ENCODE results near the gene DEPDC5.

DNA sequence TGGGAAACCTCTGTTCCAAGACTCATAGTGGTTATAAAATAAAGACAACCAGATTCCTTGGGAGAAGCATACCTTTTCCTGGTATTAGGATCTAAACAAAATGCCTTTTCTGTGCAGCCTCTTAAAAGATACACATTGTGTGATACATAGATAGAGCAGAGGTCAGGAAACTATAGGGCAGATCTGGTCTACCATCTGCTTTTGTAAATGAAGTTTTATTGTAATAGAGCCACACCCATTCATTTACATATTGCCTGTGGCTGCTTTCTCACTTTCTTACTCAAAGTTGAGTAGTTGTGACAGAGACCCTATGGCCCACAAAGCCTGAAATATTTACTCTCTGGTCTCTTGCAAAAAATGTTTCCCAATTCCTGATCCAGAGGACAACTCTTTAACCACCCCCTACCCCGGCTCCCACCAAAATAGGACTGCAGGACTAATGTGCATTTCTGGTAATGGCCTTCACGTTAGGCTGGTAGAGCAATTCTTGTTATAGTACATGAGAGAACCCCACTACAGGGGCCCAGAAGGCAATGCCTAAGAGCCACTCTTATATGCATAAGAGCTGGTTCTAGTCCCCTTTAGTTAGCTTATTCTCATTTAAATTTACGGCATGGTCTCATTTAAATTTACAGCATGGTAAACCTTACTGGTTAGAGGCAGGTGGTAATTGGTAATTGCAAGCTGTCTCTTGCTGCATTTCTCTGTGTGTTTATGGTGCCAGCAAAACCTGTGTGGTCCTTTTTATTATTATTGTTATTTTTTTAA is 113.8 kb downstream of the DEPDC5 start:
- no peak for TF ChIP-seq POLR2A (IDR thresholded peaks at IDR 0.05)
- TF ChIP-seq, protein P1, sequence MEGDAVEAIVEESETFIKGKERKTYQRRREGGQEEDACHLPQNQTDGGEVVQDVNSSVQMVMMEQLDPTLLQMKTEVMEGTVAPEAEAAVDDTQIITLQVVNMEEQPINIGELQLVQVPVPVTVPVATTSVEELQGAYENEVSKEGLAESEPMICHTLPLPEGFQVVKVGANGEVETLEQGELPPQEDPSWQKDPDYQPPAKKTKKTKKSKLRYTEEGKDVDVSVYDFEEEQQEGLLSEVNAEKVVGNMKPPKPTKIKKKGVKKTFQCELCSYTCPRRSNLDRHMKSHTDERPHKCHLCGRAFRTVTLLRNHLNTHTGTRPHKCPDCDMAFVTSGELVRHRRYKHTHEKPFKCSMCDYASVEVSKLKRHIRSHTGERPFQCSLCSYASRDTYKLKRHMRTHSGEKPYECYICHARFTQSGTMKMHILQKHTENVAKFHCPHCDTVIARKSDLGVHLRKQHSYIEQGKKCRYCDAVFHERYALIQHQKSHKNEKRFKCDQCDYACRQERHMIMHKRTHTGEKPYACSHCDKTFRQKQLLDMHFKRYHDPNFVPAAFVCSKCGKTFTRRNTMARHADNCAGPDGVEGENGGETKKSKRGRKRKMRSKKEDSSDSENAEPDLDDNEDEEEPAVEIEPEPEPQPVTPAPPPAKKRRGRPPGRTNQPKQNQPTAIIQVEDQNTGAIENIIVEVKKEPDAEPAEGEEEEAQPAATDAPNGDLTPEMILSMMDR (IDR thresholded peaks at IDR 0.05), result no peak
